ENCODE measurements around the gene ALDH1A2.

ALDH1A2 gene

DNA sequence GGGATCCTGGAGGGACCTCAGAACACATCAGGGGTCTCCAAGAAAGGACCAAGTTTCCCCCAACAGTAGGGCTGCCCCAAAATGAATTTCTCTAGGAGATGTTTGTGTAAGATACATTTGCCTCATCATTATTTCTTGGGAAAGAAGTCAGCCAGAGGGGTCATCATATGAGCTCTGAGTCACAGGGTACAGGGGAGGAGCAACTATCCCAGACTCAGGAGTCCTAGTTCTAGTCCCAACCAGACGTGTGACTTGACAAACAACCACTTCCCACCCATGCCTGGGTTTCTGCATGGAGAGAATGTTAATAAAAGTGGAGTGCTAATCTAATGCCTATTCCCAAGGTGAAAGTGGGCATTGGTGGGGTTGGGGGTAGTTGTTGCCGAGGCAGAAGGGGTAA, 144.1 kb downstream of the ALDH1A2 start:
- H3K36me3 ChIP-seq = no peaks in the 10 kb centered on the region
- TF ChIP-seq, protein P1, sequence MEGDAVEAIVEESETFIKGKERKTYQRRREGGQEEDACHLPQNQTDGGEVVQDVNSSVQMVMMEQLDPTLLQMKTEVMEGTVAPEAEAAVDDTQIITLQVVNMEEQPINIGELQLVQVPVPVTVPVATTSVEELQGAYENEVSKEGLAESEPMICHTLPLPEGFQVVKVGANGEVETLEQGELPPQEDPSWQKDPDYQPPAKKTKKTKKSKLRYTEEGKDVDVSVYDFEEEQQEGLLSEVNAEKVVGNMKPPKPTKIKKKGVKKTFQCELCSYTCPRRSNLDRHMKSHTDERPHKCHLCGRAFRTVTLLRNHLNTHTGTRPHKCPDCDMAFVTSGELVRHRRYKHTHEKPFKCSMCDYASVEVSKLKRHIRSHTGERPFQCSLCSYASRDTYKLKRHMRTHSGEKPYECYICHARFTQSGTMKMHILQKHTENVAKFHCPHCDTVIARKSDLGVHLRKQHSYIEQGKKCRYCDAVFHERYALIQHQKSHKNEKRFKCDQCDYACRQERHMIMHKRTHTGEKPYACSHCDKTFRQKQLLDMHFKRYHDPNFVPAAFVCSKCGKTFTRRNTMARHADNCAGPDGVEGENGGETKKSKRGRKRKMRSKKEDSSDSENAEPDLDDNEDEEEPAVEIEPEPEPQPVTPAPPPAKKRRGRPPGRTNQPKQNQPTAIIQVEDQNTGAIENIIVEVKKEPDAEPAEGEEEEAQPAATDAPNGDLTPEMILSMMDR (IDR thresholded peaks at IDR 0.05; ENCODE audit: low read depth, low read length) = no peak
- peak; percentile 16 for DNase-seq
- peaks cover 15% of the 10 kb centered on the region for H3K4me1 ChIP-seq
- H3K9me3 ChIP-seq = no peaks in the 10 kb centered on the region
- no peak overlapping the region for H3K4me3 ChIP-seq (ENCODE audit: low read depth, low read length)
- H3K27me3 ChIP-seq = no peaks in the 10 kb centered on the region

DNA sequence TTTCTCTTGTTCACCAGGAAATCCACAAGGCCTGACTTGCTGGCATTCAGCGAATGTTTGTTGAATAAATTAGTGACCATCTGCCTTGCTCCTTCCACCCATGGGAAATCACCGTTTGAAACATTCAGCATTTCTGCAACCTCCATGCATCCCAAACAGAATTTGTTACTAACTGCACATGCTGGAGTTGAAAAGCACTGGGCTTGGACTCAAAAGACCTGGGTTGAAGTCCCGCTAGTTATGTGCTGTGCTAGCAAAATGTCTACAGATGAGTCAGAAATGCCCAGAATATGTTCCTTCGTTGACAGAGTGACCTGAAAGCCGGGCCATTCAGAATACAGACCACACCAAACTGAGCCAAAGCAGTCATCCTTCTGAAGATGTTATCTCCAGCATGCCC, 144.6 kb downstream of the ALDH1A2 start:
- DNase-seq = peak; percentile 19
- H3K4me3 ChIP-seq (ENCODE audit: low read depth, low read length) = no peak overlapping the region
- no peaks in the 10 kb centered on the region for H3K36me3 ChIP-seq
- peaks cover 15% of the 10 kb centered on the region for H3K4me1 ChIP-seq
- H3K27me3 ChIP-seq = no peaks in the 10 kb centered on the region
- H3K9me3 ChIP-seq = no peaks in the 10 kb centered on the region
- TF ChIP-seq, protein P1 (IDR thresholded peaks at IDR 0.05; ENCODE audit: low read depth, low read length) = no peak

DNA sequence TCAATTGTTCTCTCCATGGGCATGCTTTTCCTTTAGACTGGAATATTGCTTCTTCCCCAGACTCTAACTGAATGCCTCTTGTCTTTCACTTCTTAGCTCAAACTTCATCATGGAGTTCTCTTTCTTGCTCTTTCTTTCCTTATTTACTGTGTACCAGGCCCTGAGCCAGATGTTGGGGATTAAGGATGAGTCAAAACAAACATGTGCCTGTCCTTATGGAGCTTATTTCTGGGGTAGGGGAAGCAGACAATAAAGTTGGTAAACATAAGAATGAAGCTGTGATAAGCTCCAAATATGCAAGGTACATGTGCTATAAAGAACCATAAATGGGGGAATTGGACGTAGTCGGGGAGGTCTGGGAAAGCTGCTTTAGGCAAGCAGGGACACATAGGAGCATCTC, 145.8 kb downstream of the ALDH1A2 start:
- no peaks in the 10 kb centered on the region for H3K36me3 ChIP-seq
- DNase-seq = no peak
- H3K4me3 ChIP-seq (ENCODE audit: low read depth, low read length) = no peak overlapping the region
- no peaks in the 10 kb centered on the region for H3K9me3 ChIP-seq
- peaks cover 15% of the 10 kb centered on the region for H3K4me1 ChIP-seq
- TF ChIP-seq, protein P1 (IDR thresholded peaks at IDR 0.05; ENCODE audit: low read depth, low read length) = no peak
- H3K27me3 ChIP-seq = no peaks in the 10 kb centered on the region

DNA sequence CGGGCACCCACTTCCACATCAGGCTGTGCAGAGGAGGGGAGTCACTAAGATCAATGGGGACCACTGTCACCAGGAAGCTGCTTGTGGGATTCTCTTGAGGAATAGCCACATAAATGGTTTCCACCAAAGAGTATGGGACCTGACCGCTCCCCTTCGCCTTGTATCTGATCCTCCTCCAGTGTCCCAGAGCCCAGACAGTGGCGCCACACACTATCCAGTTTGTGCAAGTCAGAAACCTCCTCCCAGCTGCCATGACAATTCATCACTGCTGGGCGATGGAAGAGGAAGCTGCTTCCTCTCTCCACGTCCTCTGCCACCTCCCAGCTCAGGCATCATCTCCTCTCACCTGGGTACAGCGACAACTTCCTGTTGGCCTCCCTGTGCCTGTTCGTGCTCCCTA, 147.5 kb downstream of the ALDH1A2 start:
- H3K36me3 ChIP-seq = no peaks in the 10 kb centered on the region
- no peaks in the 10 kb centered on the region for H3K9me3 ChIP-seq
- H3K4me1 ChIP-seq = peaks cover 15% of the 10 kb centered on the region
- TF ChIP-seq, protein P1 (IDR thresholded peaks at IDR 0.05; ENCODE audit: low read depth, low read length) = no peak
- H3K27me3 ChIP-seq = no peaks in the 10 kb centered on the region
- no peak for DNase-seq
- no peak overlapping the region for H3K4me3 ChIP-seq (ENCODE audit: low read depth, low read length)

DNA sequence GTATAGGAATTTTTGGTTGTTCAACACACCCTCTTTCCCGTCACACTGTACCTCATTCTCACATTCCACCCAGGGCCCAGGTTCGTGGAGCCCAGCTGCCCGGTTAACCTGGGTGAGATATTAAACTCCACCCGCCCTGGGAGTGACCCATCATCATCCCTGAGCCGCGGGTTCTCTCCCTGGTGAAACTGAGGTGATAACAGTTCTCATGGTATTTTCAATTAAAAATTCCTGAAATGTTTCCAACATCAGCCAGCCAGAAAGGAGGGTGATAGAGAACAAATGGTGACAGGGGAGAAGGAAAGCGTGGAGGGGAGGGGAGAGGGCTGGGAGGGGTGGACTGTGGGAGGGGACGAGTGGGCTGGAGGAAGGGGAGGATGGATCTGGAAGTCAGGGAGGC, 148.8 kb downstream of the ALDH1A2 start:
- no peak overlapping the region for H3K4me3 ChIP-seq (ENCODE audit: low read depth, low read length)
- H3K27me3 ChIP-seq = no peaks in the 10 kb centered on the region
- H3K4me1 ChIP-seq = peaks cover 16% of the 10 kb centered on the region
- no peaks in the 10 kb centered on the region for H3K36me3 ChIP-seq
- DNase-seq = no peak
- H3K9me3 ChIP-seq = no peaks in the 10 kb centered on the region
- TF ChIP-seq, protein P1 (IDR thresholded peaks at IDR 0.05; ENCODE audit: low read depth, low read length) = no peak

DNA sequence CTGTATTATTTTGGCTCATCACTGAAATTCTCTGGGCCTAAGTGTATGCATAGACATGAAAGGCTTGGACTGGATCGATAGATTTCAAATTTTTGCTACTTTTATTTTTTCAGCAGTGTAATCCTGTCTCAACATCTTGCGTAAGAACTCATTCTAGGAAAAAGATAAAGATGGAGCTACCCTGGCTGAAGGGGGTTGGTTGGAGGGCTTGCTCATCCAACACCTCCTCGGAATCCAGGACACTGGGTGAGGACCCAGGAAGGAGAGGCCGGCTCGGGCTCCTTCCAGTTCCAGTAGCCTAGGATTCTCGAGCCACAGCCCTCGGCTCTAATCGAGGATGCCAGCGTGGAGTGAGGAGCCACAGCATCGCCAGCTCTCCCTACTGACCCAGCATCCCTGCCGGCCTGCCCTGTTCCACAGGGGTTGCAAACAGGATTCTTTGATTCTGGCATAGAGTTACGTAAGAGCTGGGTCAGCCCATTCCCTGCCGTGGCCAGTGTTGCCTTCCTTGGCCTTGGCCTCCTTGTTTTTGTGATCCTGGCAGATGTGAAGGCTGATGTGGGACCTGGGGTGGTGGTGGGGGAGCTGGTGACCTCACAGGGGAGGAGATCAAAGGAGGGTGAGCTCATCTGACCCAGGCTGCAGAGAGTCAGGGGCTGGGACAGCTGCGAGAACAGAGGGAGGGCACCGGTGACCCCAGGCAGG, 149.5 kb downstream of the ALDH1A2 start:
- H3K36me3 ChIP-seq = no peaks in the 10 kb centered on the region
- H3K9me3 ChIP-seq = no peaks in the 10 kb centered on the region
- no peak overlapping the region for H3K4me3 ChIP-seq (ENCODE audit: low read depth, low read length)
- H3K4me1 ChIP-seq = peaks cover 13% of the 10 kb centered on the region
- no peak for DNase-seq
- TF ChIP-seq, protein P1 (IDR thresholded peaks at IDR 0.05; ENCODE audit: low read depth, low read length) = no peak
- H3K27me3 ChIP-seq = no peaks in the 10 kb centered on the region
